ENCODE measurements around the gene MUC6.

DNA sequence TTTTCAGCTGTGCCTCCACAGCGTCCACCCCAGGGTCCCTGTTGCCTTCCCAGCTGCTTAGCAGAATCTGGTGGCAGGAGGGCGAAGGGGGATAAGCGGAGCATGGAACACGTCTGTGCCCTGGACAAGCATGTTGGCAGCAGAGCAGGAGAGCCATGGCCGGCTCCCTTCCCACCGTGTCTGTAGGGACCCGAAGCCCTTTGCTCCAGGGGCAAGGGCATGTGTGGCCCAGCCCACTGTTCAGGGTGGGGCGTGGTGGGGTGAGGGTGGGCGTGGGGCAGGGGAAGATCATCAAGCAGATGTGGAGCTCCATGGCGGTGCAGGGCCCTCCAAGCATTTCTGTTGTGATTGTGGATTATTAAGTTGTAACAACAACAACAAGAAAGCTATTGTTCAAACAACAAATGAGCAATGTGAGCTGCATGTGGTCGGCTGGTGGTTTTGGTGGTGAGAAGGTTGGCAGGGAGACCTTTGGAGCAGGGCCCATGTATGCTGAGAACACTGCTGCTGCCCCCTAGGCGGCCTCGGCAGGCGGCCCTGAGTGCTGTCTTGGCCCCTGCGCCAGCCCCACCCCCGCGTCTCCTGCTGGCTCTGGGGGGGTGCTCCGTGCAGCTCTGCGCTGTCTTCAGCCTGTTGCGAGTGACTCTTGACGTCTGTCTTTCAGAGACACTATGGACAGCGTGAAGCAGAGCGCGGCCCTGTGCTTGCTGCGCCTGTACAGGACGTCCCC is 59.9 kb downstream of the MUC6 start:
- TF ChIP-seq, protein P1, sequence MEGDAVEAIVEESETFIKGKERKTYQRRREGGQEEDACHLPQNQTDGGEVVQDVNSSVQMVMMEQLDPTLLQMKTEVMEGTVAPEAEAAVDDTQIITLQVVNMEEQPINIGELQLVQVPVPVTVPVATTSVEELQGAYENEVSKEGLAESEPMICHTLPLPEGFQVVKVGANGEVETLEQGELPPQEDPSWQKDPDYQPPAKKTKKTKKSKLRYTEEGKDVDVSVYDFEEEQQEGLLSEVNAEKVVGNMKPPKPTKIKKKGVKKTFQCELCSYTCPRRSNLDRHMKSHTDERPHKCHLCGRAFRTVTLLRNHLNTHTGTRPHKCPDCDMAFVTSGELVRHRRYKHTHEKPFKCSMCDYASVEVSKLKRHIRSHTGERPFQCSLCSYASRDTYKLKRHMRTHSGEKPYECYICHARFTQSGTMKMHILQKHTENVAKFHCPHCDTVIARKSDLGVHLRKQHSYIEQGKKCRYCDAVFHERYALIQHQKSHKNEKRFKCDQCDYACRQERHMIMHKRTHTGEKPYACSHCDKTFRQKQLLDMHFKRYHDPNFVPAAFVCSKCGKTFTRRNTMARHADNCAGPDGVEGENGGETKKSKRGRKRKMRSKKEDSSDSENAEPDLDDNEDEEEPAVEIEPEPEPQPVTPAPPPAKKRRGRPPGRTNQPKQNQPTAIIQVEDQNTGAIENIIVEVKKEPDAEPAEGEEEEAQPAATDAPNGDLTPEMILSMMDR (IDR thresholded peaks at IDR 0.05): no peak
- TF ChIP-seq POLR2AphosphoS5 (IDR thresholded peaks at IDR 0.05) (no peak), POLR2A (IDR thresholded peaks at IDR 0.05; ENCODE audit: low read depth) (no peak), EP300 (IDR thresholded peaks at IDR 0.05) (no peak)
